GM12878 (cell line): ENCODE data around the gene AP4S1. TPM values are rescaled to one million over a fixed set of nuclear protein-coding genes. Genes with fewer than 3 reads are reported as not detected.
A peak's percentile ranks its signal among the peaks of the same experiment; 100 is the strongest.

Source experiments
- BCL3 ChIP-seq: IDR thresholded peaks from 2 replicates; pipeline ENCODE4 v1.6.1; 2011; ENCODE audit warnings: borderline replicate concordance, low read depth, mild to moderate bottlenecking, moderate library complexity, low read length; ENCODE audit not compliant: insufficient read depth, poor library complexity, severe bottlenecking
- CEBPZ ChIP-seq: fragments of 150-350 bp; IDR thresholded peaks from 2 replicates; pipeline ENCODE4 v1.6.1; 2016; ENCODE audit warnings: low read depth, low read length
- CREM ChIP-seq: IDR thresholded peaks from 2 replicates; pipeline ENCODE4 v1.6.1; 2014; ENCODE audit warnings: antibody characterized with exemption, low read depth
- JUNB ChIP-seq: IDR thresholded peaks from 2 replicates; pipeline ENCODE4 v1.6.1; 2016; ENCODE audit warnings: antibody characterized with exemption, mild to moderate bottlenecking
- NFIC ChIP-seq: IDR thresholded peaks from 2 replicates; pipeline ENCODE4 v1.6.1; 2012; ENCODE audit warnings: low read depth, mild to moderate bottlenecking, inconsistent platforms, low read length, moderate library complexity
- NR2C1 ChIP-seq: fragments of 450-650 bp; IDR thresholded peaks from 2 replicates; pipeline ENCODE4 v1.6.1; 2017; ENCODE audit warnings: antibody characterized with exemption, mild to moderate bottlenecking, moderate library complexity
- POU2F2 ChIP-seq: IDR thresholded peaks from 3 replicates; pipeline ENCODE4 v1.6.1; 2011; ENCODE audit warnings: low read depth, mild to moderate bottlenecking, low read length, borderline replicate concordance
- RUNX3 ChIP-seq: IDR thresholded peaks from 2 replicates; pipeline ENCODE4 v1.6.1; 2012; ENCODE audit warnings: low read length, inconsistent platforms
- ZNF24 ChIP-seq: fragments of 450-650 bp; IDR thresholded peaks from 2 replicates; pipeline ENCODE4 v1.6.1; 2017; ENCODE audit warnings: antibody characterized with exemption, mild to moderate bottlenecking
- ZNF384 ChIP-seq: IDR thresholded peaks from 2 replicates; pipeline ENCODE4 v1.6.1; 2012; ENCODE audit warnings: low read depth, mild to moderate bottlenecking, low read length, improper control_type of control experiment, borderline replicate concordance
- polyA plus RNA-seq, 11 experiments: library from polyadenylated mRNA; depleted of rRNA in 4 of 11; unstranded in 6 of 11; stranded (reverse) in 5 of 11; fragments of >200 nt; fragmentation: Nextera tagmentation in 4 of 11; fragmentation: Illumina TruSeq in 1 of 11; extraction: Ambion mirVana in 4 of 11; extraction: Trizol in 1 of 11; gene quantifications; 1 replicate in 1 of 11; 2 replicates in 10 of 11; pipeline versions ENCODE4 v1.2.1 to v1.2.3, GENCODE V29; 2011 to 2016; ENCODE audit warnings: inconsistent platforms in 2 of 11, missing spikeins in 2 of 11, low read depth in 1 of 11
- total RNA-seq, 4 experiments: library from RNA; depleted of rRNA in 3 of 4; stranded (reverse); fragments of >200 nt in 3 of 4; fragmentation: Illumina TruSeq in 1 of 4; extraction: Trizol in 1 of 4; gene quantifications; 2 replicates each; pipeline versions ENCODE4 v1.2.1 to v1.2.3, GENCODE V29; 2013 to 2021

The AP4S1 gene
- total and polyA plus RNA-seq, 10 of the 15 experiments (the other 5 are each of a cell fraction or from before 2014, with no cell fraction given): 3.6 to 9.0 (median 5.7) TPM

- TF ChIP-seq ZNF24: 0 out of 2 replicates have a peak, but pooled peaks have one; percentile 8
- TF ChIP-seq POU2F2: peak; percentile 53; the same call in 1 of the 3 replicates
- TF ChIP-seq ZNF384: no peak
- TF ChIP-seq CEBPZ: no peak
- 0 out of 2 replicates have a peak, but pooled peaks have one; percentile 6 for TF ChIP-seq CREM
- peak; percentile 26; the same call in 1 of the 2 replicates for TF ChIP-seq NR2C1
- peak; percentile 80 for TF ChIP-seq JUNB
- no peak for TF ChIP-seq BCL3
- TF ChIP-seq RUNX3: peak; percentile 74
- TF ChIP-seq NFIC: peak; percentile 79
- TF ChIP-seq, all 136 proteins: peak for 14
Measured at GRCh38 chr14:30994681-30995620, 30.5 kb upstream of the AP4S1 start (continued).
